ENCODE data around the gene RRAD. TPM values are rescaled to one million over a fixed set of nuclear protein-coding genes. Genes with fewer than 3 reads are reported as not detected.
"Not testable (repeated sequence)": the region's sequence is repeated elsewhere in the genome, so short reads cannot be mapped to it uniquely, and the experiment has no call there.

Gene RRAD
- total and polyA plus RNA-seq, 2 donors (not counting 3 experiments of a cell fraction or from before 2014, with no cell fraction given) = 0.22 to 0.48 TPM

DNA sequence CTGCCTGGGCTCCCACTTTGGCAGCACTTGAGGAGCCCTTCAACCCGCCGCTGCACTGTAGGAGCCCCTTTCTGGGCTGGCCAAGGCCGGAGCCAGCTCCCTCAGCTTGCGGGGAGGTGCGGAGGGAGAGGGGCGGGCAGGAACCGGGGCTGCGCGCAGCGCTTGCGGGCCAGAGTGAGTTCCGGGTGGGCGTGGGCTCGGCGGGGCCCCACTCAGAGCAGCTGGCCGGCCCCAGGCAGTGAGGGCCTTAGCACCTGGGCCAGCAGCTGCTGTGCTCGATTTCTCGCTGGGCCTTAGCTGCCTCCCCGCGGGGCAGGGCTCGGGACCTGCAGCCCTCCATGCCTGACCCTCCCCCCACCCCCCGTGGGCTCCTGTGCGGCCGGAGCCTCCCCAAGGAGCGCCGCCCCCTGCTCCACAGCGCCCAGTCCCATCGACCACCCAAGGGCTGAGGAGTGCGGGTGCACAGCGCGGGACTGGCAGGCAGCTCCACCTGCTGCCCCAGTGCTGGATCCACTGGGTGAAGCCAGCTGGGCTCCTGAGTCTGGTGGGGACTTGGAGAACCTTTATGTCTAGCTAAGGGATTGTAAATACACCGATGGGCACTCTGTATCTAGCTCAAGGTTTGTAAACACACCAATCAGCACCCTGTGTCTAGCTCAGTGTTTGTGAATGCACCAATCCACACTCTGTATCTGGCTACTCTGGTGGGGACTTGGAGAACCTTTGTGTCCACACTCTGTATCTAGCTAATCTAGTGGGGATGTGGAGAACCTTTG is 49.0 kb upstream of the RRAD start:
- intact Hi-C loops (cut with micrococcal nuclease); DNase-seq (ENCODE audit: low read depth, low spot score); H3K36me3 ChIP-seq (ENCODE audit: control insufficient read depth in 2 of 2, extremely low read depth in 1 of 2, insufficient read depth in 2 of 2, low read length in 2 of 2); H2AFZ ChIP-seq (ENCODE audit: low read depth, low read length); H3K9me3 ChIP-seq (replicated peaks; ENCODE audit: control insufficient read depth, insufficient read depth, low read length); H3K9ac ChIP-seq (replicated peaks; ENCODE audit: extremely low read depth, insufficient read depth, low read length); H3K4me2 ChIP-seq (ENCODE audit: insufficient read depth, low read length); POLR2A ChIA-PET; H3K4me3 ChIP-seq (replicated peaks in 1 of 3; ENCODE audit: insufficient read depth in 1 of 3, low read depth in 1 of 3, low read length in 3 of 3); BruUV-seq (replicated peaks); H3K9me1 ChIP-seq (replicated peaks; ENCODE audit: control insufficient read depth, extremely low read depth, insufficient read depth, low read length); FAIRE-seq; dilution Hi-C loops (cut with MboI; ENCODE audit: extremely low pct_ligation_motif_present, low sequenced_read_pairs); H3K4me1 ChIP-seq (ENCODE audit: control insufficient read depth, extremely low read depth, insufficient read depth, low read length); H3K27ac ChIP-seq (ENCODE audit: insufficient read depth, low read depth, low read length); H3K79me2 ChIP-seq (ENCODE audit: control insufficient read depth, insufficient read depth, low read length); H3K27me3 ChIP-seq (ENCODE audit: control insufficient read depth in 2 of 2, insufficient read depth in 2 of 2, low read length in 2 of 2); H4K20me1 ChIP-seq (replicated peaks; ENCODE audit: control insufficient read depth, extremely low read depth, insufficient read depth, low read length): not testable (repeated sequence)
- CTCF ChIA-PET = interaction anchor here (1.0 to 4.8 kb wide), 4 partner anchors 20 to 211 kb away, joined by 3 to 58 read pairs (median 12); no protein-coding TSS in a partner anchor

- no peak for FAIRE-seq
- intact Hi-C loops (cut with micrococcal nuclease) = no loop called here
- H4K20me1 ChIP-seq (replicated peaks; ENCODE audit: control insufficient read depth, extremely low read depth, insufficient read depth, low read length) = no peaks in the 10 kb centered on the region
- TF ChIP-seq JUN (IDR thresholded peaks at IDR 0.05; ENCODE audit: borderline replicate concordance, insufficient read depth, insufficient read length, low read depth) (no peak), GATA2 (IDR thresholded peaks at IDR 0.05; ENCODE audit: insufficient read depth, insufficient read length, low read depth, low read length) (no peak), FOS (IDR thresholded peaks at IDR 0.05; ENCODE audit: borderline replicate concordance, insufficient read depth, low read length) (no peak), EZH2 (IDR thresholded peaks at IDR 0.05; ENCODE audit: borderline replicate concordance, low read depth, low read length, severe bottlenecking) (no peak), MYC (IDR thresholded peaks at IDR 0.05; ENCODE audit: low read depth, low read length) (no peak), POLR2AphosphoS5 (IDR thresholded peaks at IDR 0.05; ENCODE audit: insufficient read depth, low read depth, low read length) (no peak), POLR2A (IDR thresholded peaks at IDR 0.05; ENCODE audit: low read depth, low read length) (no peak), MAX (IDR thresholded peaks at IDR 0.05; ENCODE audit: insufficient read depth, insufficient read length) (no peak)
- TF ChIP-seq, protein P1, sequence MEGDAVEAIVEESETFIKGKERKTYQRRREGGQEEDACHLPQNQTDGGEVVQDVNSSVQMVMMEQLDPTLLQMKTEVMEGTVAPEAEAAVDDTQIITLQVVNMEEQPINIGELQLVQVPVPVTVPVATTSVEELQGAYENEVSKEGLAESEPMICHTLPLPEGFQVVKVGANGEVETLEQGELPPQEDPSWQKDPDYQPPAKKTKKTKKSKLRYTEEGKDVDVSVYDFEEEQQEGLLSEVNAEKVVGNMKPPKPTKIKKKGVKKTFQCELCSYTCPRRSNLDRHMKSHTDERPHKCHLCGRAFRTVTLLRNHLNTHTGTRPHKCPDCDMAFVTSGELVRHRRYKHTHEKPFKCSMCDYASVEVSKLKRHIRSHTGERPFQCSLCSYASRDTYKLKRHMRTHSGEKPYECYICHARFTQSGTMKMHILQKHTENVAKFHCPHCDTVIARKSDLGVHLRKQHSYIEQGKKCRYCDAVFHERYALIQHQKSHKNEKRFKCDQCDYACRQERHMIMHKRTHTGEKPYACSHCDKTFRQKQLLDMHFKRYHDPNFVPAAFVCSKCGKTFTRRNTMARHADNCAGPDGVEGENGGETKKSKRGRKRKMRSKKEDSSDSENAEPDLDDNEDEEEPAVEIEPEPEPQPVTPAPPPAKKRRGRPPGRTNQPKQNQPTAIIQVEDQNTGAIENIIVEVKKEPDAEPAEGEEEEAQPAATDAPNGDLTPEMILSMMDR (IDR thresholded peaks at IDR 0.05; ENCODE audit: extremely low read depth in 1 of 2, insufficient read depth in 1 of 2, low read depth in 1 of 2, low read length in 2 of 2) = no peak
- dilution Hi-C loops (cut with MboI; ENCODE audit: extremely low pct_ligation_motif_present, low sequenced_read_pairs) = no loop called here
- H3K79me2 ChIP-seq (ENCODE audit: control insufficient read depth, insufficient read depth, low read length) = no peaks in the 10 kb centered on the region
- no peak overlapping the region for H3K9ac ChIP-seq (replicated peaks; ENCODE audit: extremely low read depth, insufficient read depth, low read length)
- no peaks in the 10 kb centered on the region for H3K9me1 ChIP-seq (replicated peaks; ENCODE audit: control insufficient read depth, extremely low read depth, insufficient read depth, low read length)
- CTCF ChIA-PET = interaction anchor here (0.7 to 4.8 kb wide), 5 partner anchors 13 to 212 kb away, joined by 3 to 58 read pairs (median 7); partner anchors contain the start of genes B3GNT9 and CES3
- no peaks in the 10 kb centered on the region for H3K9me3 ChIP-seq (replicated peaks; ENCODE audit: control insufficient read depth, insufficient read depth, low read length)
- H3K4me2 ChIP-seq (ENCODE audit: insufficient read depth, low read length) = no peak overlapping the region
- no peaks in the 10 kb centered on the region for H3K36me3 ChIP-seq (ENCODE audit: control insufficient read depth in 2 of 2, extremely low read depth in 1 of 2, insufficient read depth in 2 of 2, low read length in 2 of 2)
- no peak overlapping the region for H2AFZ ChIP-seq (ENCODE audit: low read depth, low read length)
- POLR2A ChIA-PET = no interaction called here
- H3K4me3 ChIP-seq (replicated peaks in 1 of 3; ENCODE audit: insufficient read depth in 1 of 3, low read depth in 1 of 3, low read length in 3 of 3) = no peak overlapping the region
- DNase-seq (ENCODE audit: low read depth, low spot score) = no peak
- peaks cover 0 to 3% of the 10 kb centered on the region in 2 experiments for H3K27me3 ChIP-seq (ENCODE audit: control insufficient read depth in 2 of 2, insufficient read depth in 2 of 2, low read length in 2 of 2)
- BruUV-seq (replicated peaks) = no TSS peak
- H3K27ac ChIP-seq (ENCODE audit: insufficient read depth, low read depth, low read length) = no peak overlapping the region
- H3K4me1 ChIP-seq (ENCODE audit: control insufficient read depth, extremely low read depth, insufficient read depth, low read length) = no peaks in the 10 kb centered on the region
Observed at GRCh38 chr16:66973716-66974115, 48.4 kb upstream of the RRAD start.
